ENCODE measurements around the gene WDR33. TPM values are rescaled to one million over a fixed set of nuclear protein-coding genes. Genes with fewer than 3 reads are reported as not detected.
A peak's percentile ranks its signal among the peaks of the same experiment; 100 is the strongest.

The WDR33 gene
- total RNA-seq, 1 experiment from 2014 or later = 46.7 TPM

DNA sequence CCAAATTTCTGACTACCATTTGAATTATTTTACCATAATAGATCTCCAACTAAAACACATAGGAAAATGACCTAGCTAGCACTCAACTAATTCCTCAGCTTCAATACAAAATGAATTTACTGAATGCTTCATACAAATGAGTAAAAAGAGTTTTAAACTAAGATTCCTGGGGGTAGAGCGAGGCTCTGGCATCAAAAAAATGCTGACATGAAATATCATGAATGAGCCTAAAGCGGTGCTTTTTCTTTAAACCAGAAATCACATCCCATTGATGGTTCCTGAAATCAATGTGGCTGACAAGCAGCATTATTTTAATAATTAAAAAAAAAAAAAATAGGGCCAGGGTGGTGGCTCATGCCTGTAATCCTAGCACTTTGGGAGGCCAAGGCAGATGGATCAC lies 32.1 kb downstream of the WDR33 start:
- BruUV-seq (replicated peaks) = no TSS peak
- ChIA-PET POLR2A (interaction anchor here (0.7 kb wide), 1 partner anchor 54 kb away, joined by 3 read pairs; no protein-coding TSS in a partner anchor), CTCF (interaction anchor here (0.6 kb wide), 1 partner anchor 410 kb away, joined by 3 read pairs; no protein-coding TSS in a partner anchor)
- Mint-ChIP-seq H3K9me3 (ENCODE audit: unreplicated experiment) (no peaks in the 10 kb centered on the region), H3K4me1 (ENCODE audit: insufficient read depth, unreplicated experiment) (peaks cover 7% of the 10 kb centered on the region), H3K27me3 (ENCODE audit: insufficient read depth, unreplicated experiment) (no peaks in the 10 kb centered on the region), H3K27ac (ENCODE audit: low read depth, unreplicated experiment) (no peak overlapping the region), H3K36me3 (ENCODE audit: insufficient read depth, unreplicated experiment) (peaks cover 19% of the 10 kb centered on the region), H3K4me3 (ENCODE audit: unreplicated experiment) (no peak overlapping the region)
- intact Hi-C loops (cut with micrococcal nuclease) = no loop called here
- no peak for DNase-seq (ENCODE audit: unreplicated experiment)
- no peak for TF ChIP-seq CTCF (IDR thresholded peaks at IDR 0.05; ENCODE audit: unreplicated experiment)

DNA sequence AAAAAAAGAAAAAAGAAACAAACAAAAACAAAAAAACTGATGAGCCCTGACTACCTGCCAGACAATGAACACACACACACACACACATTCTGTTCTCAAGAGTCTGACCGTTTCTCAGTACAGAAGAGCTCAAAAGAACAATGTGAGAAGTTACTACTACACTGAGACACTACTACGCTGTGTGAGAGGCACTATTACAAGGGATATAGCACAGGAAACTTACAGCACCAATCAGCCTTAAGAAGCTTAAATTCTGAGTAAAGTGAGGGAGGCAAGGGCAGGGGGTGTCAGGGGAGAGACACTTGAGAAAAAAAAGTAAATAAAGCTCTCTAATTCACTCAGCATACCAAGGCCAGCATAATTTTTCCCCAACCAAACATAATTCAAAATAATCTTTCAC lies 32.5 kb downstream of the WDR33 start:
- BruUV-seq (replicated peaks) = no TSS peak
- POLR2A ChIA-PET = no interaction called here
- TF ChIP-seq CTCF (IDR thresholded peaks at IDR 0.05; ENCODE audit: unreplicated experiment) = no peak

GRCh38 chr2:127776122-127776780 lies 34.7 kb downstream of the WDR33 start:
- Mint-ChIP-seq H3K36me3 (ENCODE audit: insufficient read depth, unreplicated experiment) (peaks cover 9% of the 10 kb centered on the region), H3K9me3 (ENCODE audit: unreplicated experiment) (no peaks in the 10 kb centered on the region), H3K27me3 (ENCODE audit: insufficient read depth, unreplicated experiment) (no peaks in the 10 kb centered on the region), H3K27ac (ENCODE audit: low read depth, unreplicated experiment) (peak overlapping the region; percentile 14), H3K4me3 (ENCODE audit: unreplicated experiment) (no peak overlapping the region), H3K4me1 (ENCODE audit: insufficient read depth, unreplicated experiment) (peaks cover 12% of the 10 kb centered on the region)
- TF ChIP-seq CTCF (IDR thresholded peaks at IDR 0.05; ENCODE audit: unreplicated experiment) = no peak
- DNase-seq (ENCODE audit: unreplicated experiment) = no peak
- POLR2A ChIA-PET = interaction anchor here (0.7 to 1.5 kb wide), 2 partner anchors 9 to 101 kb away, joined by 3 read pairs; partner anchors contain the start of gene LIMS2
- CTCF ChIA-PET = no interaction called here
- intact Hi-C loops (cut with micrococcal nuclease) = no loop called here
- no TSS peak for BruUV-seq (replicated peaks)

More for the DNA sequence above, 32.5 kb downstream of the WDR33 start:
- H3K4me1 Mint-ChIP-seq (ENCODE audit: insufficient read depth, unreplicated experiment) = peaks cover 7% of the 10 kb centered on the region
- intact Hi-C loops (cut with micrococcal nuclease) = no loop called here
- H3K36me3 Mint-ChIP-seq (ENCODE audit: insufficient read depth, unreplicated experiment) = peaks cover 19% of the 10 kb centered on the region
- no peaks in the 10 kb centered on the region for H3K27me3 Mint-ChIP-seq (ENCODE audit: insufficient read depth, unreplicated experiment)
- H3K4me3 Mint-ChIP-seq (ENCODE audit: unreplicated experiment) = no peak overlapping the region
- CTCF ChIA-PET = interaction anchor here (0.6 kb wide), 1 partner anchor 410 kb away, joined by 3 read pairs; no protein-coding TSS in a partner anchor
- no peak for DNase-seq (ENCODE audit: unreplicated experiment)
- no peaks in the 10 kb centered on the region for H3K9me3 Mint-ChIP-seq (ENCODE audit: unreplicated experiment)
- no peak overlapping the region for H3K27ac Mint-ChIP-seq (ENCODE audit: low read depth, unreplicated experiment)

DNA sequence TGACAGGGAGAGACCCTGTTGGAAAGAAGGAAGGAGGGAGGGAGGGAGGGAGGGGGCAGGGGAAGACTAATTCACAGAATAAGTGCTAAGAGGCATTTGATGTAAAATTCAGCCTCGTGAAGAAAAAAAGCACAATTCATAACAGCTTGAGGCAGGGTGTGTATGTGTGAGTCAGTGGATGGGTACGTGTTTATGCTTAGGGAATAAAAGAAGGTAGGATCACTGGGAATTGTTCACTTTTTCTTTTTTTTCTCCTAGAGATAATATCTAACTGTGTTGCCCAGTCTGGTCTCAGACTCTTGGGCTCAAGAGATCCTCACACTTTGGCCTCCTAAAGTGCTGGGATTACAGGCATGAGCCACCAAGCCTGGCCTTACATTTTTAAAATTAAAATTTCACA lies 39.2 kb downstream of the WDR33 start:
- DNase-seq (ENCODE audit: unreplicated experiment) = peak; percentile 66
- Mint-ChIP-seq H3K36me3 (ENCODE audit: insufficient read depth, unreplicated experiment) (peaks cover 13% of the 10 kb centered on the region), H3K27ac (ENCODE audit: low read depth, unreplicated experiment) (peak overlapping the region; percentile 89), H3K9me3 (ENCODE audit: unreplicated experiment) (no peaks in the 10 kb centered on the region), H3K27me3 (ENCODE audit: insufficient read depth, unreplicated experiment) (no peaks in the 10 kb centered on the region), H3K4me3 (ENCODE audit: unreplicated experiment) (no peak overlapping the region), H3K4me1 (ENCODE audit: insufficient read depth, unreplicated experiment) (peaks cover 20% of the 10 kb centered on the region)
- no peak for TF ChIP-seq CTCF (IDR thresholded peaks at IDR 0.05; ENCODE audit: unreplicated experiment)
- no TSS peak for BruUV-seq (replicated peaks)
- POLR2A ChIA-PET = interaction anchor here (1.0 to 2.6 kb wide), 9 partner anchors 10 to 320 kb away, joined by 3 to 32 read pairs (median 4); partner anchors contain the start of genes SFT2D3 and WDR33
- intact Hi-C loops (cut with micrococcal nuclease) = loop anchor here (1.0 to 5.0 kb wide), 3 partner anchors 39 to 86 kb away; partner anchors contain the start of genes POLR2D and SFT2D3
- CTCF ChIA-PET = interaction anchor here (0.5 kb wide), 1 partner anchor 65 kb away, joined by 3 read pairs; no protein-coding TSS in a partner anchor

Data from MCF 10A (cell line).